ENCODE data around the gene MYBBP1A.

GRCh38 chr17:4582691-4583090, 27.5 kb upstream of the MYBBP1A start:
- TF ChIP-seq POLR2A (IDR thresholded peaks at IDR 0.05; ENCODE audit: low read length) (no peak), GATA1 (IDR thresholded peaks at IDR 0.05; ENCODE audit: low read depth, low read length) (no peak)

All from erythroblast (primary cell).